ENCODE measurements around the gene SPPL3.
"Not testable (repeated sequence)": the region's sequence is repeated elsewhere in the genome, so short reads cannot be mapped to it uniquely, and the experiment has no call there.

- not testable (repeated sequence) for TF ChIP-seq YY1 (IDR thresholded peaks at IDR 0.05); CTCF (IDR thresholded peaks at IDR 0.05; ENCODE audit: low read depth, low read length, missing input control); REST (IDR thresholded peaks at IDR 0.05); RAD21 (IDR thresholded peaks at IDR 0.05); HNF4A (conservative IDR thresholded peaks at IDR 0.05); MAX (IDR thresholded peaks at IDR 0.05); SP1 (IDR thresholded peaks at IDR 0.05); FOXA1 (IDR thresholded peaks at IDR 0.05); EGR1 (IDR thresholded peaks at IDR 0.05; ENCODE audit: low read depth in 2 of 2); JUND (IDR thresholded peaks at IDR 0.05)
- TF ChIP-seq, protein P1, sequence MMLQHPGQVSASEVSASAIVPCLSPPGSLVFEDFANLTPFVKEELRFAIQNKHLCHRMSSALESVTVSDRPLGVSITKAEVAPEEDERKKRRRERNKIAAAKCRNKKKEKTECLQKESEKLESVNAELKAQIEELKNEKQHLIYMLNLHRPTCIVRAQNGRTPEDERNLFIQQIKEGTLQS (IDR thresholded peaks at IDR 0.05): not testable (repeated sequence)
Observed at GRCh38 chr12:120838629-120839383, 65.4 kb downstream of the SPPL3 start.

All from liver (tissue), 3 donors.